ENCODE measurements around the gene IL17B. TPM values are rescaled to one million over a fixed set of nuclear protein-coding genes. Genes with fewer than 3 reads are reported as not detected.

Gene IL17B
- total RNA-seq, 1 donor from 2014 or later, result 0.46 TPM

- H3K36me3 Mint-ChIP-seq, result peaks cover 3% of the 10 kb centered on the region
- TF ChIP-seq CTCF (conservative IDR thresholded peaks at IDR 0.05), result no peak
- H3K4me3 Mint-ChIP-seq, result no peak overlapping the region
- H3K9me3 Mint-ChIP-seq, result no peaks in the 10 kb centered on the region
- H3K27ac Mint-ChIP-seq, result no peak overlapping the region
- no peaks in the 10 kb centered on the region for H3K4me1 Mint-ChIP-seq (ENCODE audit: unreplicated experiment)
- no peaks in the 10 kb centered on the region for H3K27me3 Mint-ChIP-seq
- DNase-seq (ENCODE audit: extremely low spot score, unreplicated experiment), result no peak
These were observed 41.4 kb downstream of the IL17B start for GRCh38 chr5:149337736-149338135.

- no peaks in the 10 kb centered on the region for H3K4me1 Mint-ChIP-seq (ENCODE audit: unreplicated experiment)
- DNase-seq (ENCODE audit: extremely low spot score, unreplicated experiment), result no peak
- H3K36me3 Mint-ChIP-seq, result peaks cover 3% of the 10 kb centered on the region
- no peaks in the 10 kb centered on the region for H3K9me3 Mint-ChIP-seq
- no peak for TF ChIP-seq CTCF (conservative IDR thresholded peaks at IDR 0.05)
- no peaks in the 10 kb centered on the region for H3K27me3 Mint-ChIP-seq
- no peak overlapping the region for H3K27ac Mint-ChIP-seq
- no peak overlapping the region for H3K4me3 Mint-ChIP-seq
These were observed 45.2 kb downstream of the IL17B start for GRCh38 chr5:149333711-149334443.

- no peak overlapping the region for H3K27ac Mint-ChIP-seq
- H3K9me3 Mint-ChIP-seq, result no peaks in the 10 kb centered on the region
- H3K36me3 Mint-ChIP-seq, result no peaks in the 10 kb centered on the region
- no peak for TF ChIP-seq CTCF (conservative IDR thresholded peaks at IDR 0.05)
- H3K27me3 Mint-ChIP-seq, result no peaks in the 10 kb centered on the region
- no peak for DNase-seq (ENCODE audit: extremely low spot score, unreplicated experiment)
- peaks cover 13% of the 10 kb centered on the region for H3K4me1 Mint-ChIP-seq (ENCODE audit: unreplicated experiment)
- H3K4me3 Mint-ChIP-seq, result no peak overlapping the region
These were observed 50.9 kb downstream of the IL17B start for GRCh38 chr5:149328177-149328576.

GRCh38 chr5:149326611-149327010, 52.5 kb downstream of the IL17B start:
- H3K36me3 Mint-ChIP-seq, result no peaks in the 10 kb centered on the region
- no peaks in the 10 kb centered on the region for H3K27me3 Mint-ChIP-seq
- H3K4me1 Mint-ChIP-seq (ENCODE audit: unreplicated experiment), result peaks cover 23% of the 10 kb centered on the region
- DNase-seq (ENCODE audit: extremely low spot score, unreplicated experiment), result no peak
- H3K4me3 Mint-ChIP-seq, result no peak overlapping the region
- no peak for TF ChIP-seq CTCF (conservative IDR thresholded peaks at IDR 0.05)
- H3K27ac Mint-ChIP-seq, result no peak overlapping the region
- no peaks in the 10 kb centered on the region for H3K9me3 Mint-ChIP-seq

- no peaks in the 10 kb centered on the region for H3K27me3 Mint-ChIP-seq
- DNase-seq (ENCODE audit: extremely low spot score, unreplicated experiment), result no peak
- peaks cover 26% of the 10 kb centered on the region for H3K4me1 Mint-ChIP-seq (ENCODE audit: unreplicated experiment)
- no peak for TF ChIP-seq CTCF (conservative IDR thresholded peaks at IDR 0.05)
- H3K36me3 Mint-ChIP-seq, result no peaks in the 10 kb centered on the region
- H3K27ac Mint-ChIP-seq, result no peak overlapping the region
- no peak overlapping the region for H3K4me3 Mint-ChIP-seq
- no peaks in the 10 kb centered on the region for H3K9me3 Mint-ChIP-seq
These were observed 53.2 kb downstream of the IL17B start for GRCh38 chr5:149325894-149326293.

All from type B pancreatic cell (in vitro differentiated cells).